Testis (tissue), 3 donors: ENCODE measurements around the gene CHTF18. TPM values are rescaled to one million over a fixed set of nuclear protein-coding genes. Genes with fewer than 3 reads are reported as not detected.

Source experiments
- DNase-seq: peaks from one replicate; pipeline ENCODE4 v3.0.0-alpha.2; 2019
- H3K27ac ChIP-seq, 2 donors: fragments of 200-600 bp; sonication (generic); one replicate each; pipeline ENCODE4 v1.5.1; 2019
- H3K27me3 ChIP-seq: fragments of 200-600 bp; sonication (generic); one replicate; pipeline ENCODE4 v1.5.1; 2019
- H3K36me3 ChIP-seq: fragments of 200-600 bp; sonication (generic); one replicate; pipeline ENCODE4 v1.5.1; 2017; ENCODE audit warnings: low read depth; ENCODE audit errors: missing control alignments
- H3K4me1 ChIP-seq: fragments of 200-600 bp; sonication (generic); one replicate; pipeline ENCODE4 v1.5.1; 2019
- H3K4me3 ChIP-seq, 2 donors: fragments of 200-600 bp; sonication (generic); one replicate each; pipeline ENCODE4 v1.5.1; 2017 to 2019
- H3K9me3 ChIP-seq: fragments of 200-600 bp; sonication (generic); one replicate; pipeline ENCODE4 v1.5.1; 2017
- CTCF ChIP-seq, 3 experiments: fragments of 450-650 bp in 2 of 3; fragments of 200-600 bp in 1 of 3; sonication (generic) in 1 of 3; IDR thresholded peaks; one replicate each; pipeline ENCODE4 v1.5.1; 2016 to 2019; ENCODE audit warnings: antibody characterized with exemption in 3 of 3, mild to moderate bottlenecking in 2 of 3, moderate library complexity in 1 of 3
- POLR2A ChIP-seq: fragments of 450-650 bp; IDR thresholded peaks from one replicate; pipeline ENCODE4 v1.6.1; 2017; ENCODE audit warnings: antibody characterized with exemption, mild to moderate bottlenecking, moderate library complexity
- WGBS, 2 donors: methylation state at CpG; one replicate each; pipeline ENCODE4 v1.1.5; 2018; 5-methylcytosine and 5-hydroxymethylcytosine counted together
- intact Hi-C: fragments of 100-400 bp; cut with DNase I; formaldehyde crosslinking; loops from one replicate; pipeline ENCODE4 v1.15.1; 2023; ENCODE audit warnings: low total_unique reads
- polyA plus RNA-seq: library from polyadenylated mRNA; stranded (reverse); fragments of 350-450 nt; fragmentation: Illumina TruSeq; extraction: RNeasy Lipid Tissue Mini Kit (QIAGEN cat#74804); gene quantifications from one replicate; pipeline ENCODE4 v1.2.3, GENCODE V29; 2014; ENCODE audit warnings: low read depth, low replicate concordance; ENCODE audit not compliant: insufficient read depth
- total RNA-seq, 2 donors: library from RNA; depleted of rRNA; stranded (reverse); fragments of >200 nt; gene quantifications; one replicate each; pipeline ENCODE4 v1.2.3, GENCODE V29; 2016

CHTF18 gene
- total and polyA plus RNA-seq, 3 donors from 2014 or later: 32.5 to 95.0 (median 90.6) TPM

GRCh38 chr16:766008-766819, 22.2 kb upstream of the CHTF18 start:
- DNase-seq: no peak

GRCh38 chr16:766820-767640, 21.4 kb upstream of the CHTF18 start:
- H3K27ac ChIP-seq: no peak overlapping the region
- DNase-seq: no peak
- intact Hi-C loops: no loop called here
- no peak overlapping the region for H3K4me3 ChIP-seq
- WGBS, 2 donors: 81 to 88% methylated on average over 16 to 29 of the region's 48 CpGs
- TF ChIP-seq CTCF (IDR thresholded peaks at IDR 0.05) (no peak), POLR2A (no peak)
- no peaks in the 10 kb centered on the region for H3K9me3 ChIP-seq
- no peaks in the 10 kb centered on the region for H3K4me1 ChIP-seq
- H3K27me3 ChIP-seq: no peaks in the 10 kb centered on the region
- H3K36me3 ChIP-seq: no peaks in the 10 kb centered on the region

More at GRCh38 chr16:766008-766819, 22.2 kb upstream of the CHTF18 start:
- Histone ChIP-seq H3K27me3 (no peaks in the 10 kb centered on the region), H3K36me3 (no peaks in the 10 kb centered on the region), H3K9me3 (no peaks in the 10 kb centered on the region), H3K27ac (no peak overlapping the region), H3K4me3 (no peak overlapping the region), H3K4me1 (no peaks in the 10 kb centered on the region)
- 86 to 90% methylated on average over 15 to 29 of the region's 29 CpGs for WGBS, 2 donors
- intact Hi-C loops: no loop called here
- no peak for TF ChIP-seq CTCF (IDR thresholded peaks at IDR 0.05)
- no peak for TF ChIP-seq POLR2A

- intact Hi-C loops: no loop called here
- H3K27me3 ChIP-seq: no peaks in the 10 kb centered on the region
- no peak overlapping the region for H3K4me3 ChIP-seq
- 67 to 77% methylated on average over 8 to 27 of the region's 38 CpGs for WGBS, 2 donors
- H3K36me3 ChIP-seq: no peaks in the 10 kb centered on the region
- no peaks in the 10 kb centered on the region for H3K9me3 ChIP-seq
- H3K4me1 ChIP-seq: no peaks in the 10 kb centered on the region
- TF ChIP-seq CTCF (IDR thresholded peaks at IDR 0.05) (no peak), POLR2A (no peak)
- DNase-seq: no peak
- H3K27ac ChIP-seq: no peak overlapping the region
Observed at GRCh38 chr16:767743-768235, 20.6 kb upstream of the CHTF18 start.

GRCh38 chr16:768428-768827, 20.0 kb upstream of the CHTF18 start:
- Histone ChIP-seq H3K36me3 (no peaks in the 10 kb centered on the region), H3K4me3 (no peak overlapping the region), H3K9me3 (no peaks in the 10 kb centered on the region), H3K27ac (no peak overlapping the region), H3K27me3 (no peaks in the 10 kb centered on the region), H3K4me1 (no peaks in the 10 kb centered on the region)
- TF ChIP-seq CTCF (IDR thresholded peaks at IDR 0.05): no peak
- no peak for TF ChIP-seq POLR2A
- WGBS, 2 donors: 84 to 87% methylated on average over 15 to 21 of the region's 21 CpGs
- no peak for DNase-seq
- intact Hi-C loops: no loop called here
